Stomach smooth muscle (tissue), 2 donors: Measurements from ENCODE around the gene ZNF275.

Experiments
- H3K27ac ChIP-seq: one replicate; pipeline ENCODE4 v1.7.0; 2013; ENCODE audit warnings: mild to moderate bottlenecking, low read length, inconsistent platforms
- H3K27me3 ChIP-seq, 2 donors: one replicate each; pipeline ENCODE4 v1.7.0; 2013; ENCODE audit warnings: low read length in 2 of 2; ENCODE audit not compliant: insufficient read depth in 2 of 2, control insufficient read depth in 1 of 2
- H3K36me3 ChIP-seq, 2 donors: one replicate each; pipeline ENCODE4 v1.7.0; 2013; ENCODE audit warnings: low read length in 2 of 2; ENCODE audit not compliant: control insufficient read depth in 2 of 2, insufficient read depth in 2 of 2
- H3K4me1 ChIP-seq: one replicate; pipeline ENCODE4 v1.7.0; 2013; ENCODE audit warnings: low read length; ENCODE audit not compliant: control insufficient read depth, insufficient read depth
- H3K4me3 ChIP-seq, 2 donors: one replicate each; pipeline ENCODE4 v1.7.0; 2013; ENCODE audit warnings: low read length in 2 of 2
- H3K9ac ChIP-seq, 2 donors: one replicate each; pipeline ENCODE4 v1.7.0; 2013; ENCODE audit warnings: low read length in 2 of 2, mild to moderate bottlenecking in 1 of 2
- H3K9me3 ChIP-seq, 2 donors: one replicate each; pipeline ENCODE4 v1.7.0; 2013; ENCODE audit warnings: low read length in 2 of 2; ENCODE audit not compliant: control insufficient read depth in 2 of 2
- donor health status: healthy.
- donor health status: Pancreatic carcinoma.

Gene ZNF275

GRCh38 chrX:153340111-153340510 is 6.2 kb downstream of the ZNF275 start:
- Histone ChIP-seq H3K27ac (no peak overlapping the region), H3K9me3 (peaks cover 0 to 3% of the 10 kb centered on the region in 2 donors), H3K36me3 (peaks cover 8 to 10% of the 10 kb centered on the region in 2 donors), H3K9ac (no peak overlapping the region), H3K4me3 (no peak overlapping the region), H3K27me3 (peaks cover 0 to 7% of the 10 kb centered on the region in 2 donors), H3K4me1 (peaks cover 8% of the 10 kb centered on the region)

GRCh38 chrX:153342762-153343558 is 9.0 kb downstream of the ZNF275 start:
- peaks cover 8% of the 10 kb centered on the region in 2 donors for H3K36me3 ChIP-seq
- no peak overlapping the region for H3K9ac ChIP-seq
- H3K27ac ChIP-seq: no peak overlapping the region
- peaks cover 0 to 7% of the 10 kb centered on the region in 2 donors for H3K27me3 ChIP-seq
- no peak overlapping the region for H3K4me3 ChIP-seq
- H3K9me3 ChIP-seq: peaks cover 0 to 3% of the 10 kb centered on the region in 2 donors
- no peaks in the 10 kb centered on the region for H3K4me1 ChIP-seq

- H3K27me3 ChIP-seq: peaks cover 0 to 7% of the 10 kb centered on the region in 2 donors
- peaks cover 8% of the 10 kb centered on the region in 2 donors for H3K36me3 ChIP-seq
- H3K9ac ChIP-seq: no peak overlapping the region
- H3K9me3 ChIP-seq: peaks cover 0 to 2% of the 10 kb centered on the region in 2 donors
- H3K27ac ChIP-seq: no peak overlapping the region
- no peaks in the 10 kb centered on the region for H3K4me1 ChIP-seq
- H3K4me3 ChIP-seq: no peak overlapping the region
These were observed 9.7 kb downstream of the ZNF275 start for GRCh38 chrX:153343674-153344073.

- H3K27ac ChIP-seq: no peak overlapping the region
- no peaks in the 10 kb centered on the region for H3K9me3 ChIP-seq
- H3K9ac ChIP-seq: no peak overlapping the region
- peaks cover 3 to 10% of the 10 kb centered on the region in 2 donors for H3K36me3 ChIP-seq
- H3K4me1 ChIP-seq: no peaks in the 10 kb centered on the region
- peaks cover 0 to 5% of the 10 kb centered on the region in 2 donors for H3K27me3 ChIP-seq
- no peak overlapping the region for H3K4me3 ChIP-seq
These were observed 13.6 kb downstream of the ZNF275 start for GRCh38 chrX:153347530-153347929.

GRCh38 chrX:153348421-153348820 is 14.5 kb downstream of the ZNF275 start:
- Histone ChIP-seq H3K9ac (no peak overlapping the region), H3K27ac (no peak overlapping the region), H3K9me3 (no peaks in the 10 kb centered on the region), H3K27me3 (peaks cover 0 to 7% of the 10 kb centered on the region in 2 donors), H3K36me3 (peaks cover 3 to 10% of the 10 kb centered on the region in 2 donors), H3K4me1 (no peaks in the 10 kb centered on the region), H3K4me3 (no peak overlapping the region)

DNA sequence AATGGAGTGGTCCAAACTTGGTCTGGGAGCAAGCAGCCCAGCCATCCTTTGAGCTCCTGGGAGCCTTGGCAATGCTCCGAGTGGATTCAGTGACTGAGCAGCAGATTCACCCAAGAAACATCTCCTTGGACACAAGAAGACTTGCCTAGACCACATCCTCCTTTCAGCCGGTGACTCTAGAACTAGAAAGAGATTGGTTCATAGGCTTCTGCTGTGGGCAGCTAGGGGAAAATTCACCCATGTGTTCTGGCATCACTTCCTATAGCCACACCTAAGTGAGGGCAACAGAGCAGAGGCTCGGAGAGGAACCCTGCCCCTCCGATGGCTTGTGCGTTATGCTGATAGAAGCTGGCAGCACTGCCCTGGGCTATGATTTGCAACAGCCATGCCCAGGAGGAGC is 16.0 kb downstream of the ZNF275 start:
- Histone ChIP-seq H3K4me1 (no peaks in the 10 kb centered on the region), H3K4me3 (no peak overlapping the region), H3K27ac (no peak overlapping the region), H3K9ac (no peak overlapping the region), H3K36me3 (peaks cover 0 to 10% of the 10 kb centered on the region in 2 donors), H3K27me3 (peaks cover 0 to 4% of the 10 kb centered on the region in 2 donors), H3K9me3 (no peaks in the 10 kb centered on the region)

DNA sequence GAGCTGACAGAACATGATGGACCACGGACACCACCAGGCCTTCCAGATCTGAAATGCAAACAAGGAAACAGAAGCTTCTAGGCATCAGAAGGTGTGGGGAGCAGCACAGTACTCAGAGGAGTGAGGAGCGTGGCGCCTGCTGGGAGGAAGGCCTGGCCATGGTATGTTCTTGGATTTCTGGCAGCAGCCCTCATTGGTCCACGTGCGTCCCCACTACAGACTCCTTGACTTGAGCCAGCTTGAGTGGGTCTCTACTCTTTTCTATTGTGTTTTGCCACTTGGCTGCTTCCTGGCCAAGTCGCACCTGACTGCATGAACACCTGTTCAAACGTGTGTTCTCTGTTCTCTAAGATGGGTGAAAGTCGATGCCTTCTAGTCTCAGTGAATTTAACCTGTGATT is 18.0 kb downstream of the ZNF275 start:
- H3K9me3 ChIP-seq: no peaks in the 10 kb centered on the region
- no peak overlapping the region for H3K4me3 ChIP-seq
- H3K27me3 ChIP-seq: peaks cover 0 to 6% of the 10 kb centered on the region in 2 donors
- no peak overlapping the region for H3K27ac ChIP-seq
- no peaks in the 10 kb centered on the region for H3K4me1 ChIP-seq
- H3K9ac ChIP-seq: no peak overlapping the region
- H3K36me3 ChIP-seq: peaks cover 0 to 6% of the 10 kb centered on the region in 2 donors

- H3K27ac ChIP-seq: no peak overlapping the region
- H3K4me1 ChIP-seq: no peaks in the 10 kb centered on the region
- peaks cover 0 to 5% of the 10 kb centered on the region in 2 donors for H3K36me3 ChIP-seq
- H3K27me3 ChIP-seq: peaks cover 0 to 6% of the 10 kb centered on the region in 2 donors
- no peak overlapping the region for H3K4me3 ChIP-seq
- no peaks in the 10 kb centered on the region for H3K9me3 ChIP-seq
- H3K9ac ChIP-seq: no peak overlapping the region
These were observed 18.9 kb downstream of the ZNF275 start for GRCh38 chrX:153352858-153353257.

DNA sequence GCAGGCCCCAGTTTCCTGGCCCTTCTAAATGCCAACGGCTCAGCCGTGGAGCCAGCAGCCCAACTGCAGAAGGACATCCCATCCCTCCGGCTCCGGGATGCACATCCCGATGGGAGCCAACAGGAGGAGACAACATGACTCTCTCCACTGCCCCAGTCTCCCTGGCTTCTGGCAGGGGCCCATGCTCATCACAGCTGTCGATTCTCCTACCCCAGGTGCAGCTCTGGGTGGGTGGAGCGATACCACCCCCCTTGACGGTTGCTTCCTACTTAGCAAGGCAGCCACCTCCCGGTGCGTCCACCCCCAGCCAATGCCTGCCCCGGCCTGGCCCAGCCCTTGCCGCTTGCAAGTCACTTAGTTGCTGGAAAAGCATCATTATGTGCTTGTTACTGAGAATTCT is 19.5 kb downstream of the ZNF275 start:
- no peak overlapping the region for H3K4me3 ChIP-seq
- peaks cover 0 to 6% of the 10 kb centered on the region in 2 donors for H3K27me3 ChIP-seq
- no peaks in the 10 kb centered on the region for H3K4me1 ChIP-seq
- no peaks in the 10 kb centered on the region for H3K9me3 ChIP-seq
- peaks cover 0 to 5% of the 10 kb centered on the region in 2 donors for H3K36me3 ChIP-seq
- H3K9ac ChIP-seq: no peak overlapping the region
- no peak overlapping the region for H3K27ac ChIP-seq

- Histone ChIP-seq H3K4me1 (no peaks in the 10 kb centered on the region), H3K9ac (no peak overlapping the region), H3K27me3 (peaks cover 0 to 11% of the 10 kb centered on the region in 2 donors), H3K9me3 (no peaks in the 10 kb centered on the region), H3K27ac (no peak overlapping the region), H3K36me3 (no peaks in the 10 kb centered on the region), H3K4me3 (no peak overlapping the region)
These were observed 23.9 kb downstream of the ZNF275 start for GRCh38 chrX:153357877-153358276.

DNA sequence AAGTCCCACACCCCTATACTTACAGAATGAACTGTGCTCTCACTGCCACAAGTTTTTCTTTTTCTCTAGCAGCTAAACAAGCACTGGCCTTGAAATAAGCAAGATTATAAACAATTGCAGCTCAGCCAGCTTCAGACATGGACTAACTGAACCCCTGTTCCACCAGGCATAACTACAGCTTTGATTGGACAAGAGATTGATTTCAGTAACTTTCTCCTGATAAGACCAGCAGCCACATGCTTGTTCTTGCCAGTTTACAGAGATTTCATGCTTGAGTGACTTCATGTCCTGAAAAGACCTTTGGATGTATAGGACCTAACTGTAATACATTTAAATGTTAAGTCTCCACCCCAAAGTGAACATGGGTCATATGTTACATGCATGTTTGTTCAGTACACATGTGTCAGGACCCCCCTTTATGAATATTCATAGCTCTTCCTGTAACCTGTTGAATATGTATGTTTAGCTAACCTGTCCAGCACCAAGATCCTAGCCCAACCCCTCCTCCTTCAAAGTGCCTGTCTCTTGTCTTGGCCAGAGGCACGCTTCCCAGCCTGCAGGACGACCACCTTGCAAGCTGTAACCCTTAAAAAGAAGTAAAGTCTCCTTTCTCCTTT is 27.9 kb downstream of the ZNF275 start:
- H3K4me1 ChIP-seq: no peaks in the 10 kb centered on the region
- H3K27me3 ChIP-seq: peaks cover 0 to 5% of the 10 kb centered on the region in 2 donors
- no peak overlapping the region for H3K9ac ChIP-seq
- H3K4me3 ChIP-seq: no peak overlapping the region
- no peaks in the 10 kb centered on the region for H3K9me3 ChIP-seq
- H3K27ac ChIP-seq: no peak overlapping the region
- no peaks in the 10 kb centered on the region for H3K36me3 ChIP-seq
